Liver (tissue), 3 donors: ENCODE data around the gene MVB12B.

Experiments used
- CTCF ChIP-seq: fragments of 150-350 bp; IDR thresholded peaks from 2 replicates; pipeline ENCODE4 v1.5.1; 2017; ENCODE audit warnings: improper control_type of control experiment, low read depth, low read length; ENCODE audit not compliant: missing input control
- EGR1 ChIP-seq, 2 donors: IDR thresholded peaks; 2 replicates each; pipeline ENCODE4 v1.6.1; 2016 to 2018; ENCODE audit warnings: antibody characterized with exemption in 2 of 2, low read depth in 2 of 2
- FOXA1 ChIP-seq: IDR thresholded peaks from 2 replicates; pipeline ENCODE4 v1.6.1; 2016; ENCODE audit warnings: antibody characterized with exemption
- GABPA ChIP-seq, 2 donors: IDR thresholded peaks in 1 of 2; conservative IDR thresholded peaks in 1 of 2; 2 replicates each; pipeline ENCODE4 v1.6.1; 2016; ENCODE audit warnings: antibody characterized with exemption in 2 of 2, mild to moderate bottlenecking in 1 of 2, moderate library complexity in 1 of 2
- HNF4A ChIP-seq, 2 donors: conservative IDR thresholded peaks; 2 replicates each; pipeline ENCODE4 v1.6.1; 2016; ENCODE audit warnings: antibody characterized with exemption in 2 of 2, mild to moderate bottlenecking in 2 of 2
- JUND ChIP-seq, 2 donors: IDR thresholded peaks; 2 replicates each; pipeline ENCODE4 v1.6.1; 2016; ENCODE audit warnings: antibody characterized with exemption in 2 of 2
- MAX ChIP-seq: IDR thresholded peaks from 2 replicates; pipeline ENCODE4 v1.6.1; 2016; ENCODE audit warnings: antibody characterized with exemption
- RAD21 ChIP-seq, 2 donors: IDR thresholded peaks; 2 replicates each; pipeline ENCODE4 v1.6.1; 2016; ENCODE audit warnings: antibody characterized with exemption in 2 of 2, mild to moderate bottlenecking in 2 of 2
- REST ChIP-seq: IDR thresholded peaks from 2 replicates; pipeline ENCODE4 v1.6.1; 2016; ENCODE audit warnings: antibody characterized with exemption, mild to moderate bottlenecking
- RXRA ChIP-seq, 2 donors: IDR thresholded peaks; 2 replicates each; pipeline ENCODE4 v1.6.1; 2017 to 2018; ENCODE audit warnings: antibody characterized with exemption in 2 of 2, mild to moderate bottlenecking in 1 of 2
- SP1 ChIP-seq: IDR thresholded peaks from 2 replicates; pipeline ENCODE4 v1.6.1; 2018; ENCODE audit warnings: antibody characterized with exemption, mild to moderate bottlenecking
- YY1 ChIP-seq: IDR thresholded peaks from 2 replicates; pipeline ENCODE4 v1.6.1; 2016; ENCODE audit warnings: antibody characterized with exemption, mild to moderate bottlenecking
- ZBTB33 ChIP-seq: IDR thresholded peaks from 2 replicates; pipeline ENCODE4 v1.6.1; 2016; ENCODE audit warnings: antibody characterized with exemption
- donor health status: healthy.
- donor health status: healthy.

GRCh38 chr9:126327714-126328185, 1.1 kb downstream of the MVB12B start:
- TF ChIP-seq CTCF (no peak), MAX (no peak), ZBTB33 (no peak), SP1 (no peak), RXRA (IDR thresholded peaks at IDR 0.05) (no peak), EGR1 (IDR thresholded peaks at IDR 0.05; ENCODE audit: low read depth in 2 of 2) (no peak), FOXA1 (no peak), REST (no peak), YY1 (no peak), HNF4A (conservative IDR thresholded peaks at IDR 0.05) (no peak), JUND (IDR thresholded peaks at IDR 0.05) (no peak), GABPA (IDR thresholded peaks at IDR 0.05 in 1 of 2, conservative IDR thresholded peaks at IDR 0.05 in 1 of 2) (no peak), RAD21 (IDR thresholded peaks at IDR 0.05) (no peak)
